Fibroblast of skin of right biceps (primary cell): ENCODE measurements around the gene UGCG.
"Not testable (repeated sequence)": the region's sequence is repeated elsewhere in the genome, so short reads cannot be mapped to it uniquely, and the experiment has no call there.

Experiments used
- DNase-seq: peaks from one replicate; pipeline ENCODE4 v3.0.0-alpha.2; 2013

The UGCG gene

GRCh38 chr9:111891910-111892499, 4.6 kb upstream of the UGCG start:
- no peak for DNase-seq

GRCh38 chr9:111896942-111897600, 457 bp downstream of the UGCG start:
- no peak for DNase-seq

- peak; percentile 54 for DNase-seq
These were observed 1.1 kb downstream of the UGCG start for GRCh38 chr9:111897601-111898137.

- no peak for DNase-seq
These were observed 1.9 kb downstream of the UGCG start for GRCh38 chr9:111898331-111899096.

- no peak for DNase-seq
These were observed 3.7 kb downstream of the UGCG start for GRCh38 chr9:111900151-111900857.

GRCh38 chr9:111900858-111901612, 4.4 kb downstream of the UGCG start:
- no peak for DNase-seq

- peak; percentile 33 for DNase-seq
These were observed 6.0 kb downstream of the UGCG start for GRCh38 chr9:111902391-111903139.

- DNase-seq: not testable (repeated sequence)
These were observed 6.9 kb downstream of the UGCG start for GRCh38 chr9:111903535-111903934.

- DNase-seq: no peak
These were observed 7.4 kb downstream of the UGCG start for GRCh38 chr9:111904026-111904425.

- no peak for DNase-seq
These were observed 8.3 kb downstream of the UGCG start for GRCh38 chr9:111904891-111905291.

- no peak for DNase-seq
These were observed 10.5 kb downstream of the UGCG start for GRCh38 chr9:111907147-111907546.

- no peak for DNase-seq
These were observed 12.8 kb downstream of the UGCG start for GRCh38 chr9:111909444-111909843.

- no peak for DNase-seq
These were observed 13.8 kb downstream of the UGCG start for GRCh38 chr9:111910428-111910827.

- DNase-seq: no peak
These were observed 16.5 kb downstream of the UGCG start for GRCh38 chr9:111913159-111913558.

GRCh38 chr9:111914749-111915424, 18.3 kb downstream of the UGCG start:
- no peak for DNase-seq

- no peak for DNase-seq
These were observed 18.8 kb downstream of the UGCG start for GRCh38 chr9:111915425-111915758.

GRCh38 chr9:111916234-111916645, 19.6 kb downstream of the UGCG start:
- no peak for DNase-seq

- no peak for DNase-seq
These were observed 20.6 kb downstream of the UGCG start for GRCh38 chr9:111917201-111917600.

- no peak for DNase-seq
These were observed 21.4 kb downstream of the UGCG start for GRCh38 chr9:111917980-111918379.

GRCh38 chr9:111919875-111920274, 23.3 kb downstream of the UGCG start:
- DNase-seq: no peak

- DNase-seq: no peak
These were observed 23.9 kb downstream of the UGCG start for GRCh38 chr9:111920531-111920930.
